ENCODE measurements around the gene MYBPH. TPM values are rescaled to one million over a fixed set of nuclear protein-coding genes. Genes with fewer than 3 reads are reported as not detected.

The MYBPH gene
- polyA plus RNA-seq, 1 donor from 2014 or later = not detected

- Histone ChIP-seq H3K27ac (ENCODE audit: low read length) (no peak overlapping the region), H3K9ac (ENCODE audit: low read length) (no peak overlapping the region), H3K4me3 (ENCODE audit: low read length) (no peak overlapping the region), H3F3A (ENCODE audit: insufficient read depth, low read length, poor library complexity, severe bottlenecking) (no peaks in the 10 kb centered on the region), H3K4me2 (ENCODE audit: low read length) (no peak overlapping the region), H3K79me2 (replicated peaks; ENCODE audit: insufficient read depth, low read length) (no peaks in the 10 kb centered on the region), H3K36me3 (ENCODE audit: insufficient read depth, low read length) (no peaks in the 10 kb centered on the region), H2AFZ (ENCODE audit: low read depth, low read length) (no peak overlapping the region), H3K9me3 (ENCODE audit: low read length) (no peaks in the 10 kb centered on the region), H3K27me3 (ENCODE audit: insufficient read depth, low read depth, low read length) (no peaks in the 10 kb centered on the region), H4K20me1 (ENCODE audit: insufficient read depth) (no peaks in the 10 kb centered on the region), H3K9me2 (ENCODE audit: insufficient read depth, low read length) (no peaks in the 10 kb centered on the region)
- TF ChIP-seq EP300 (conservative IDR thresholded peaks at IDR 0.05; ENCODE audit: poor library complexity, severe bottlenecking) = no peak
Measured at GRCh38 chr1:203172184-203173010, 3.2 kb downstream of the MYBPH start.

DNA sequence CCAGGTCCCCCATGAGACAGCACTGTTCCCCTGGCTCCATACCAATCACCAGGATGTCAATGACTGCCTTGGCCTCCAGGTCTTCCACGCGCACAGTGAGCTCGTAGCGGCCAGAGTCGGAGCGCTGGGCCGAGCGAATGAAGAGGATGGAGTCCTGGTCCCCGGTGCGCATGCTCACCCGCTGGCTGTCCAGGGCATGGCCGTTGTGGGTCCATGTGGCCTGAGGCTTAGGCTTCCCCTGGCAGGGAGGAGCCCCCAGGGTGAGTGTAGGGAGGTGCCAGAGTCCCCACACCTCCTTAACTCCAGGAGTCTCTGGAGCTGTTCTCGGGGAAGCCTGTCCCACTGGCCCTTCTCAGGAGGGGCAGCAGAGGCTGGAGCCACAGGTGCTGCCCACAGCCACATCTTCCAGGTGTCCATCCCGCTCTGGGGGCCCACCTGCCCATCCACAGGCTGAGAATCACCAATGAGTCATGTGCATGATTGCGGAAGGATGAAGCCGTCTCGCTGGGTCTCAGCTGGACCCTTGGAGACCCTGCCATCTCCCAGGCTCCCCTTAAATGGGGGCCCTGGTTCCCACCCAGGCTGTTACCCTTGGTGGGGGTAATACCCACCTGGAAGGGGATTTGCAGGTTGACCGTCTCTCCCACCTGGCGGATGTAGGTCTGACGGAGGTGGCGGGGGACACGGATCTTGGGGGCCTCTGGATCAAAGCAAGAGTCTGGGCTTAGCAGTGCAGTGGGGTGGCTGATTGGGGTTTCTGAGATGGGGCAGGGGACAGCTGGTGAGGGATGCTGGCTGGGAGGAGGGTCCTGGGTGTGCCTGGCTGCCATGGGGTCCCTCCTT, 4.1 kb downstream of the MYBPH start:
- no peaks in the 10 kb centered on the region for H3K9me2 ChIP-seq (ENCODE audit: insufficient read depth, low read length)
- no peaks in the 10 kb centered on the region for H3K79me2 ChIP-seq (replicated peaks; ENCODE audit: insufficient read depth, low read length)
- TF ChIP-seq EP300 (conservative IDR thresholded peaks at IDR 0.05; ENCODE audit: poor library complexity, severe bottlenecking) (no peak), CTCF (IDR thresholded peaks at IDR 0.05; ENCODE audit: poor library complexity, severe bottlenecking) (no peak), POLR2AphosphoS5 (IDR thresholded peaks at IDR 0.05) (no peak), EZH2 (IDR thresholded peaks at IDR 0.05; ENCODE audit: borderline replicate concordance, insufficient read depth, low read length, poor library complexity, severe bottlenecking) (no peak), SMC3 (conservative IDR thresholded peaks at IDR 0.05; ENCODE audit: poor library complexity) (no peak), MXI1 (conservative IDR thresholded peaks at IDR 0.05; ENCODE audit: poor library complexity, severe bottlenecking) (no peak), RAD21 (conservative IDR thresholded peaks at IDR 0.05) (no peak), TAF1 (IDR thresholded peaks at IDR 0.05; ENCODE audit: low read depth) (no peak)
- TF ChIP-seq, protein P1, sequence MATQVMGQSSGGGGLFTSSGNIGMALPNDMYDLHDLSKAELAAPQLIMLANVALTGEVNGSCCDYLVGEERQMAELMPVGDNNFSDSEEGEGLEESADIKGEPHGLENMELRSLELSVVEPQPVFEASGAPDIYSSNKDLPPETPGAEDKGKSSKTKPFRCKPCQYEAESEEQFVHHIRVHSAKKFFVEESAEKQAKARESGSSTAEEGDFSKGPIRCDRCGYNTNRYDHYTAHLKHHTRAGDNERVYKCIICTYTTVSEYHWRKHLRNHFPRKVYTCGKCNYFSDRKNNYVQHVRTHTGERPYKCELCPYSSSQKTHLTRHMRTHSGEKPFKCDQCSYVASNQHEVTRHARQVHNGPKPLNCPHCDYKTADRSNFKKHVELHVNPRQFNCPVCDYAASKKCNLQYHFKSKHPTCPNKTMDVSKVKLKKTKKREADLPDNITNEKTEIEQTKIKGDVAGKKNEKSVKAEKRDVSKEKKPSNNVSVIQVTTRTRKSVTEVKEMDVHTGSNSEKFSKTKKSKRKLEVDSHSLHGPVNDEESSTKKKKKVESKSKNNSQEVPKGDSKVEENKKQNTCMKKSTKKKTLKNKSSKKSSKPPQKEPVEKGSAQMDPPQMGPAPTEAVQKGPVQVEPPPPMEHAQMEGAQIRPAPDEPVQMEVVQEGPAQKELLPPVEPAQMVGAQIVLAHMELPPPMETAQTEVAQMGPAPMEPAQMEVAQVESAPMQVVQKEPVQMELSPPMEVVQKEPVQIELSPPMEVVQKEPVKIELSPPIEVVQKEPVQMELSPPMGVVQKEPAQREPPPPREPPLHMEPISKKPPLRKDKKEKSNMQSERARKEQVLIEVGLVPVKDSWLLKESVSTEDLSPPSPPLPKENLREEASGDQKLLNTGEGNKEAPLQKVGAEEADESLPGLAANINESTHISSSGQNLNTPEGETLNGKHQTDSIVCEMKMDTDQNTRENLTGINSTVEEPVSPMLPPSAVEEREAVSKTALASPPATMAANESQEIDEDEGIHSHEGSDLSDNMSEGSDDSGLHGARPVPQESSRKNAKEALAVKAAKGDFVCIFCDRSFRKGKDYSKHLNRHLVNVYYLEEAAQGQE (IDR thresholded peaks at IDR 0.05; ENCODE audit: borderline replicate concordance) = no peak
- no peak overlapping the region for H3K27ac ChIP-seq (ENCODE audit: low read length)
- no peak overlapping the region for H2AFZ ChIP-seq (ENCODE audit: low read depth, low read length)
- H3K4me2 ChIP-seq (ENCODE audit: low read length) = no peak overlapping the region
- no peaks in the 10 kb centered on the region for H4K20me1 ChIP-seq (ENCODE audit: insufficient read depth)
- H3K9ac ChIP-seq (ENCODE audit: low read length) = no peak overlapping the region
- H3K27me3 ChIP-seq (ENCODE audit: insufficient read depth, low read depth, low read length) = no peaks in the 10 kb centered on the region
- no peaks in the 10 kb centered on the region for H3K9me3 ChIP-seq (ENCODE audit: low read length)
- no peaks in the 10 kb centered on the region for H3K36me3 ChIP-seq (ENCODE audit: insufficient read depth, low read length)
- no peak overlapping the region for H3K4me3 ChIP-seq (ENCODE audit: low read length)
- H3F3A ChIP-seq (ENCODE audit: insufficient read depth, low read length, poor library complexity, severe bottlenecking) = no peaks in the 10 kb centered on the region

Data from neural cell (in vitro differentiated cells).